ENCODE data around the gene KRT17.
"Not testable (repeated sequence)": the region's sequence is repeated elsewhere in the genome, so short reads cannot be mapped to it uniquely, and the experiment has no call there.

The KRT17 gene

GRCh38 chr17:41620583-41621434, 3.6 kb downstream of the KRT17 start:
- no peak for DNase-seq (ENCODE audit: low read depth in 2 of 2)

- DNase-seq (ENCODE audit: low read depth in 2 of 2): not testable (repeated sequence)
Observed at GRCh38 chr17:41619927-41620582, 4.3 kb downstream of the KRT17 start.

- no peak for DNase-seq (ENCODE audit: low read depth in 2 of 2)
Observed at GRCh38 chr17:41619036-41619926, 5.1 kb downstream of the KRT17 start.

GRCh38 chr17:41618341-41619035, 5.9 kb downstream of the KRT17 start:
- DNase-seq (ENCODE audit: low read depth in 2 of 2): no peak

GRCh38 chr17:41617698-41618097, 6.7 kb downstream of the KRT17 start:
- no peak for DNase-seq (ENCODE audit: low read depth in 2 of 2)

- no peak for DNase-seq (ENCODE audit: low read depth in 2 of 2)
Observed at GRCh38 chr17:41617136-41617535, 7.2 kb downstream of the KRT17 start.

GRCh38 chr17:41616486-41616885, 7.9 kb downstream of the KRT17 start:
- not testable (repeated sequence) for DNase-seq (ENCODE audit: low read depth in 2 of 2)

- no peak for DNase-seq (ENCODE audit: low read depth in 2 of 2)
Observed at GRCh38 chr17:41615454-41615853, 8.9 kb downstream of the KRT17 start.

GRCh38 chr17:41614767-41615166, 9.6 kb downstream of the KRT17 start:
- not testable (repeated sequence) for DNase-seq (ENCODE audit: low read depth in 2 of 2)

GRCh38 chr17:41614098-41614497, 10.3 kb downstream of the KRT17 start:
- no peak for DNase-seq (ENCODE audit: low read depth in 2 of 2)

- no peak for DNase-seq (ENCODE audit: low read depth in 2 of 2)
Observed at GRCh38 chr17:41613277-41614082, 10.9 kb downstream of the KRT17 start.

- not testable (repeated sequence) for DNase-seq (ENCODE audit: low read depth in 2 of 2)
Observed at GRCh38 chr17:41612376-41613160, 11.8 kb downstream of the KRT17 start, which contains the start of gene KRT16. Gene KRT16, minus strand, starts transcription at chr17:41612767. Its CDS starts 79 bp downstream, at chr17:41612688.

GRCh38 chr17:41610965-41611640, 13.3 kb downstream of the KRT17 start:
- DNase-seq (ENCODE audit: low read depth in 2 of 2): no peak

GRCh38 chr17:41610061-41610517, 14.3 kb downstream of the KRT17 start:
- DNase-seq (ENCODE audit: low read depth in 2 of 2): not testable (repeated sequence)

- DNase-seq (ENCODE audit: low read depth in 2 of 2): not testable (repeated sequence)
Observed at GRCh38 chr17:41606930-41607329, 17.4 kb downstream of the KRT17 start.

GRCh38 chr17:41602524-41602923, 21.9 kb downstream of the KRT17 start:
- no peak for DNase-seq (ENCODE audit: low read depth in 2 of 2)

GRCh38 chr17:41600318-41600717, 24.1 kb downstream of the KRT17 start:
- no peak for DNase-seq (ENCODE audit: low read depth in 2 of 2)

GRCh38 chr17:41599680-41600079, 24.7 kb downstream of the KRT17 start:
- DNase-seq (ENCODE audit: low read depth in 2 of 2): no peak

GRCh38 chr17:41595585-41595984, 28.8 kb downstream of the KRT17 start:
- DNase-seq (ENCODE audit: low read depth in 2 of 2): no peak

Data from stimulated activated CD4-positive, alpha-beta T cell treated with anti-CD3 and anti-CD28 coated beads, Interleukin-4, amount 100 ng/mL, for 48 hours (primary cell).